Endothelial cell of umbilical vein (primary cell): ENCODE measurements around the gene PNPLA1.
"Not testable (repeated sequence)": the region's sequence is repeated elsewhere in the genome, so short reads cannot be mapped to it uniquely, and the experiment has no call there.

Experiments used
- EZH2 ChIP-seq: IDR thresholded peaks from 2 replicates; pipeline ENCODE4 v1.6.1; 2012; ENCODE audit warnings: borderline replicate concordance, low read depth, mild to moderate bottlenecking, moderate library complexity, low read length, inconsistent platforms; ENCODE audit not compliant: severe bottlenecking
- FOS ChIP-seq: IDR thresholded peaks from 2 replicates; pipeline ENCODE4 v1.6.1; 2011; ENCODE audit warnings: mild to moderate bottlenecking, low read length, moderate library complexity, borderline replicate concordance; ENCODE audit not compliant: insufficient read depth
- POLR2A ChIP-seq: IDR thresholded peaks from 2 replicates; pipeline ENCODE4 v1.6.1; 2012; ENCODE audit warnings: low read depth, mild to moderate bottlenecking, control low read depth, low read length
- POLR2AphosphoS5 ChIP-seq: IDR thresholded peaks from 2 replicates; pipeline ENCODE4 v1.6.1; 2012; ENCODE audit warnings: low read depth, mild to moderate bottlenecking, control low read depth, low read length, moderate library complexity; ENCODE audit not compliant: insufficient read depth
- TF ChIP-seq, protein P1 (sequence below), 2 donors: IDR thresholded peaks; 1 replicate in 1 of 2; 2 replicates in 1 of 2; pipeline ENCODE4 v1.5.1; 2011; ENCODE audit warnings: low read length in 2 of 2, mild to moderate bottlenecking in 2 of 2, moderate library complexity in 2 of 2, control low read depth in 1 of 2, inconsistent platforms in 1 of 2, low read depth in 1 of 2; ENCODE audit not compliant: insufficient read depth in 1 of 2; ENCODE audit errors: extremely low read depth in 1 of 2

DNA sequence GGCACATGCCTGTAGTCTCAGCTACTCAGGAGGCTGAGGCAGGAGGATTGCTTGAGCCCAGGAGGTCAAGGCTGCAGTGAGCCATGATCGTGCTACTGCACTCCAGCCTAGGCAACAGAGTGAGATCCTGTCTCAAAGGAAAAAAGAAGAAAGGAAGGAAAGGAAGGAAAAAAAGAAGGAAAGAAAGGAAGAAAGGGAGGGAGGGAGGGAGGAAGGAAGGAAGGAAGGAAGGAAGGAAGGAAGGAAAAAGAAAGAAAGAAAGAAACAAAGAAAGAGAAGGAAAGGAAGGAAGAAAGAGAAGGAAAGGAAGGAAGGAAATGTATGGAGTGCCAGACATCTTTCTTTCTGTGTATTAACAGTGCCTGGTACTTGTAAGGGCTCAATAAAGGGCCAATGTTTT, 68.4 kb downstream of the PNPLA1 start:
- not testable (repeated sequence) for TF ChIP-seq POLR2A, POLR2AphosphoS5, EZH2, FOS
- TF ChIP-seq, protein P1, sequence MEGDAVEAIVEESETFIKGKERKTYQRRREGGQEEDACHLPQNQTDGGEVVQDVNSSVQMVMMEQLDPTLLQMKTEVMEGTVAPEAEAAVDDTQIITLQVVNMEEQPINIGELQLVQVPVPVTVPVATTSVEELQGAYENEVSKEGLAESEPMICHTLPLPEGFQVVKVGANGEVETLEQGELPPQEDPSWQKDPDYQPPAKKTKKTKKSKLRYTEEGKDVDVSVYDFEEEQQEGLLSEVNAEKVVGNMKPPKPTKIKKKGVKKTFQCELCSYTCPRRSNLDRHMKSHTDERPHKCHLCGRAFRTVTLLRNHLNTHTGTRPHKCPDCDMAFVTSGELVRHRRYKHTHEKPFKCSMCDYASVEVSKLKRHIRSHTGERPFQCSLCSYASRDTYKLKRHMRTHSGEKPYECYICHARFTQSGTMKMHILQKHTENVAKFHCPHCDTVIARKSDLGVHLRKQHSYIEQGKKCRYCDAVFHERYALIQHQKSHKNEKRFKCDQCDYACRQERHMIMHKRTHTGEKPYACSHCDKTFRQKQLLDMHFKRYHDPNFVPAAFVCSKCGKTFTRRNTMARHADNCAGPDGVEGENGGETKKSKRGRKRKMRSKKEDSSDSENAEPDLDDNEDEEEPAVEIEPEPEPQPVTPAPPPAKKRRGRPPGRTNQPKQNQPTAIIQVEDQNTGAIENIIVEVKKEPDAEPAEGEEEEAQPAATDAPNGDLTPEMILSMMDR (IDR thresholded peaks at IDR 0.05; ENCODE audit: extremely low read depth in 1 of 2, insufficient read depth in 1 of 2, low read depth in 1 of 2, low read length in 2 of 2) = not testable (repeated sequence)
